ENCODE measurements around the gene SDR42E2.
"Not testable (repeated sequence)": the region's sequence is repeated elsewhere in the genome, so short reads cannot be mapped to it uniquely, and the experiment has no call there.

Gene SDR42E2

DNA sequence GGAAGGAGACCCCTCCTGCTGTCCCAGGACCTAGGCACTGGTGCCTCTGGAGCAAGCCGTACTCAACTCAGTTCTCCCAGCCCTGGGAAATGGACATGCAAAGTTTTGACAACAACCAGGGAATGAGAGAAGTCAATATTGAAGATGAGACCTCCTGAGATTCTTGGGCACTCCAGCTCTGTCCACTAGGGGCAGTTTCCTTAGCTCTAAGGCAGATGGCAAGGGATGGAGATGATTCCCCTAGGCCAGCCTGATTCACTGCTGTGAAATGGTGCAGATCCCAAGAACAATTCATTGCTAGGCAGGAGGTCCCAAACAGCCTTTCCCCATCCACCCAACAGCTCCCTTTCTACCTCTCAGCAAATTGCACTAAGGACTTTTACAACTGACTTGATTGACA, 20.5 kb upstream of the SDR42E2 start:
- DNase-seq, result no peak
- H3K4me3 Mint-ChIP-seq, result no peak overlapping the region
- no peaks in the 10 kb centered on the region for H3K4me1 Mint-ChIP-seq
- H3K27me3 Mint-ChIP-seq, result peaks cover 10% of the 10 kb centered on the region
- H3K27ac Mint-ChIP-seq, result no peak overlapping the region
- ATAC-seq, result no peak
- no peaks in the 10 kb centered on the region for H3K9me3 Mint-ChIP-seq

DNA sequence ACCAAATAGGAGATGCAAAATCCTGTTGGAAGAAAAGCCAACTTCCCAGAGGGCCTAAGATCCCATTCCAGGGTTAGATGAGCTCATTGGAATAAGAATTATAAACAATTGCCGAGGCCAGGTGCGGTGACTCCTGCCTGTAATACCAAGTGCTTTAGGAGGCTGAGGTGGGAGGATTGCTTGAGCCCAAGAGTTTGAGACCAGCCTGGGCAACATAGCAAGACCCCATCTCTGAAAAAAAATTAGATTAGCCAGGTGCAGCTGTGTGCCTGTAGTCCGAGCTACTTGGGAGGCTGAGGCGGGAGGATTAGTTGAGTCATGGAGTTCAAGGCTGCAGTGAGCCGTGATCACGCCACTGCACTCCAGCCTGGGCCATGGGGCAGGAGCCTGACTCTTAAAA, 17.8 kb upstream of the SDR42E2 start:
- DNase-seq (no peak), ATAC-seq (no peak)
- H3K4me1 Mint-ChIP-seq, result no peaks in the 10 kb centered on the region
- no peaks in the 10 kb centered on the region for H3K9me3 Mint-ChIP-seq
- H3K27me3 Mint-ChIP-seq, result peaks cover 10% of the 10 kb centered on the region
- no peak overlapping the region for H3K4me3 Mint-ChIP-seq
- H3K27ac Mint-ChIP-seq, result no peak overlapping the region

DNA sequence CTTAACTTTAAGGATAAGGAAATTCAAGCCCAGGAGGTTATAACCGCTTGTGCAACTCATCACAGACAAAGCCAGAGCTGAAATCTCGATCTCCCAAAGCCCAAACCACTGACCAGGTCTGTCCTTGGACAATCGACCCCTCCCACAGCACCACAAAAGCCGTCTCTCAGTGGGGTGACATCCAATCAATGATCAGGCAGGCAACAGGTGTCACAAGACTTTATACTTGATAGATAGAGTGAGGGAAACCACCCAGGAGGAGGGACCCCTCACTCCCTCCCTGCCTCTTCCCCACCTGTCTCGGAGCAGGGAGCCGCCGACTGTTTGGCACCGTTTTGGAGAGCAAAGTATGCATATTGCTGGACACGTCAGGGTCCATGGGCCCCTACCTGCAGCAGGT, 14.5 kb upstream of the SDR42E2 start:
- ATAC-seq, result no peak
- H3K4me3 Mint-ChIP-seq, result no peak overlapping the region
- no peaks in the 10 kb centered on the region for H3K4me1 Mint-ChIP-seq

DNA sequence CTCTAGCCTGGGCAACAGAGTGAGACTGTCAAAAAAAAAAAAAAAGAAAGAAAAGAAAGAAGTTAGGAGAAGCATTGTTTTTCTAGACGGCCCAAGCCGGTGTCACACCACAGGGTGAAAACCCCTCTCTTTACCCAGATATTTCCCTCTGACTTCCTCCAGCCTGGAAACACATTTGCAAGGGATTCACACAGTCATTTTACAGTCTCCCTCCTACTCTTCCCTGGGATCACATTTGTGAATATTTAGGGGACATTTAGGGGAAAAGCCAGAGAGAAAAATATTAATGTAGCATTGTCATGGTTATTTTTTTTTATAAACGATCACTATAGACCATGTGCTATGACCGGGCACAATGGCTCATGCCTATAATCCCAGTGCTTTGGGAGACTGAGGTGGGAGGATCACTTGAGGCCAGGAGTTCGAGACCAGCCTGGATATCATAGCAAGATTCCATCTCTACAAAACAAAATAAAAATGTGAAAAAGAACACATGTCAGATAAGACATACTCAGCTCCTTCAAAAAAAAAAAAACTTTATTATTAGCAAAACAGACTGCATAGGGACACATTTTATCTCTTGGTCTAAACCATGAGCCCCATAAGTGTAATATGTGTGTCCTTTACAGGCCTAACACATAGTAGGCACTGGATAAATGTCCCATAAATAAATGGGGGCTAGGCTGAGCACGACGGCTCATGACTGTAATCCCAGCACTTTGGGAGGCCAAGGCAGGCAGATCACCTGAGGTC, 10.9 kb upstream of the SDR42E2 start:
- DNase-seq (no peak), ATAC-seq (no peak)
- no peak overlapping the region for H3K27ac Mint-ChIP-seq
- H3K9me3 Mint-ChIP-seq, result no peaks in the 10 kb centered on the region
- H3K27me3 Mint-ChIP-seq, result no peaks in the 10 kb centered on the region
- no peaks in the 10 kb centered on the region for H3K4me1 Mint-ChIP-seq
- no peak overlapping the region for H3K4me3 Mint-ChIP-seq

More for the DNA sequence above, 14.5 kb upstream of the SDR42E2 start:
- Mint-ChIP-seq H3K27ac (no peak overlapping the region), H3K9me3 (no peaks in the 10 kb centered on the region), H3K27me3 (no peaks in the 10 kb centered on the region)
- DNase-seq, result no peak

DNA sequence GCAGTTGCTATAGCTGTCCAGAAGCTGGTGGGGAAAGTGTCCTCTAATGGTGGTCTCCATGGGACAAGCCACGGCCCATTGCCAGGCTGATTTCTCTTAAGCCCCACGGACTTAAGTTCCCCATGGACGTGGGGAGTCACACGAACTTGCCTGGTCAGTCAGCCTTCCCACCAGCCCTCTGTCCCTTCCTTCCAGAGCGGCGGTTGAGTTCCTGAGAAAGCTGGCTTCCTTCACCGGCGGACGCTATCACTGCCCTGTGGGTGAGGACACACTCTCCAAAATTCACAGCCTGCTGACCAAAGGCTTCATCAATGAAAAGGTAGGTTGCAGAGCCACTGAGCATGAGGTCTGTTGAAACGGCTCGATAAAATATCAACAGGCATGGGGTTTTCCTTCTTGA, 10.0 kb upstream of the SDR42E2 start:
- no peak for ATAC-seq
- H3K27ac Mint-ChIP-seq, result no peak overlapping the region
- no peaks in the 10 kb centered on the region for H3K27me3 Mint-ChIP-seq
- no peak overlapping the region for H3K4me3 Mint-ChIP-seq
- no peak for DNase-seq
- H3K9me3 Mint-ChIP-seq, result no peaks in the 10 kb centered on the region
- H3K4me1 Mint-ChIP-seq, result no peaks in the 10 kb centered on the region

DNA sequence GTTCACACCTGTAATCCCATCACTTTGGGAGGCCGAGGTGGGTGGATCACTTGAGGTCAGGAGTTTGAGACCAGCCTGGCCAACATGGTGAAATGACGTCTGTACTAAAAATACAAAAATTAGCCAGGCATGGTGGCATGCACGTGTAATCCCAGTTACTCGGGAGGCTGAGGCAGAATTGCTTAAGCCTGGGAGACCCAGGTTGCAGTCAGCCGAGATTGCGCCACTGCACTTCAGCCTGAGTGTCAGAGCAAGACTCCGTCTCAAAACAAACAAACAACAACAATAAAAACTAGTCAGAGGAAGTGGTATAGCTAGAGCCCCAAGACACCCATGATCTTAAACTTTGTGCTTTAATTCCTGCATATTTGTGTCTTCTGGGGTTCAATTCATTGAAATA, 9.2 kb upstream of the SDR42E2 start:
- H3K27ac Mint-ChIP-seq, H3K4me1 Mint-ChIP-seq, H3K27me3 Mint-ChIP-seq, H3K4me3 Mint-ChIP-seq, H3K9me3 Mint-ChIP-seq, DNase-seq, ATAC-seq: not testable (repeated sequence)

DNA sequence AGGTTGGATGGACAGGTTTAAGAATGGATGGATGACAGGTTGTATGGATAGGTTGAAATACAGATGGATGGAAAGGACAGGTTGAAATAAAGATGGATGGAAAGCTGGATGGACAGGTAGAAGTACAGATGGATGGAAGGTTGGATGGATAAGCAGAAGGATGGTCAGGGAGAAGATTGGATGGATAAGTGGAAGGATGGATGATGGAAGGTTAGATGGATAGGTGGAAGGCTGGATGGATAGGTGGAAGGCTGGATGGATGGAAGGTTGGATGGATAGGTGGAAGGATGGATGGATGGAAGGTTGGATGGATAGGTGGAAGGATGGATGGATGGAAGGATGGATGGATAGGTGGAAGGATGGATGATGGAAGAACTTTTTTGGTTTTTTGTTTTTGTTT, 905 bp upstream of the SDR42E2 start:
- DNase-seq (no peak), ATAC-seq (no peak)
- H3K27ac Mint-ChIP-seq, result no peak overlapping the region
- H3K4me3 Mint-ChIP-seq, result peak overlapping the region in 1 of 2 donors; percentile 0
- peaks cover 19% of the 10 kb centered on the region for H3K27me3 Mint-ChIP-seq
- peaks cover 5% of the 10 kb centered on the region for H3K4me1 Mint-ChIP-seq
- peaks cover 0 to 6% of the 10 kb centered on the region in 2 donors for H3K9me3 Mint-ChIP-seq

DNA sequence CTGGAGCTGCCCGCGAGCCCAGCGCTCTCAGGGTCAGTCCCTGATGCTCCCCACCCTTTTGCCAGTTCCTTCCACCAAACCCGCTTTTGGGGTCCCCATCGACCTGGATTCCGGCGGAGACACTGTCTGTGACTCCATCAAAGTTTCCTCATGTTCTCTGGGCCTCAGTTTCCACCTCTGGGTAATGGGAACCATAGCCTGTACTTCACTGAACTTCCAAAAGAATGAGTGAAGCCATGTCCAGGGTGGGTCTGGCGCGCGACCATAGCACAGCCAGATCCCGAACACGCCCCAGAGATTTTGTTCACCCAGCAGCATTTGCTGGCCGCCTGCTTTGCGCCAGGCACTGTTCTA, 327 bp downstream of the SDR42E2 start:
- DNase-seq (no peak), ATAC-seq (no peak)
- peaks cover 0 to 6% of the 10 kb centered on the region in 2 donors for H3K9me3 Mint-ChIP-seq
- H3K27me3 Mint-ChIP-seq, result peaks cover 19% of the 10 kb centered on the region
- no peak overlapping the region for H3K27ac Mint-ChIP-seq
- H3K4me3 Mint-ChIP-seq, result peak overlapping the region in 1 of 2 donors; percentile 50
- H3K4me1 Mint-ChIP-seq, result peaks cover 5% of the 10 kb centered on the region

DNA sequence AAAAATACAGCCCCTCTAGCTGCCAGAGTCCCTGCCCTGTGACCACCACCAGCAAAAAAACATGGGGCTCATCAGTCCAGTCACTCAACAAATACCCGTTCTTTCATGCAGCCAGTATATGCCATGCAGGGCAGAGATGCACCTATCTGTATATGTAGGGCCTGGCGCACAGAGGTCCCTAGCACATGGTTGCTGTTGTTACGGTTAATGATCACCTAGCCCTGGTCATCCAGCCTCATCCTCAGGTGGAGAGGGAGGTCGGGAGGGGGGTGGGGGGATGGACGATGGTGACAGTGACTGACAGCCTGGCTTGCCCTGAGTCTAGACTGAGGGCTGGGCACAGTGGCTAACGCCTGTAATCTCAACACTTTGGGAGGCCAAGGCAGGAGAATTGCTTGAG, 1.5 kb downstream of the SDR42E2 start:
- DNase-seq, result no peak
- H3K9me3 Mint-ChIP-seq, result peaks cover 0 to 6% of the 10 kb centered on the region in 2 donors
- peaks cover 19% of the 10 kb centered on the region for H3K27me3 Mint-ChIP-seq
- peaks cover 5% of the 10 kb centered on the region for H3K4me1 Mint-ChIP-seq
- ATAC-seq, result no peak
- H3K4me3 Mint-ChIP-seq, result no peak overlapping the region
- no peak overlapping the region for H3K27ac Mint-ChIP-seq

DNA sequence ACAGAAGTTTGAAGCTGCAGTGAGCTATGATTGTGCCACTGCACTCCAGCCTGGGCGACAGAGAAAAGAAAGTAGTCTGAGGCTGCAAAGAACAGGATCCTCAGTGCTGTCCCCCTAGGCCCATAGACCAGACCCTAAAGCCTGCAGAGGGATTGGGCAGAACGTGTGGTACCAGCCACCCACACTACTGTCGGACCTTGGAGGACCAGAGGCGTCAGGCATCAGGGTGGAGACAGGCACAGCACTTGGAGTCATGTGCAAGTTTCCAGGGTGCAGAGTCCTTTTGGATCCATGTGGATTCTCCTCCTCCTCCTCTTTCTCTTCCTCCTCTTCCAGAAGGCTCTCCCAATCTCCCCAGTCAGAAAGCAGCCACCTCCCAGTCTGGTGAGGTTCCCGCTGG, 2.2 kb downstream of the SDR42E2 start:
- Mint-ChIP-seq H3K27ac (no peak overlapping the region), H3K9me3 (peaks cover 0 to 6% of the 10 kb centered on the region in 2 donors), H3K27me3 (peaks cover 19% of the 10 kb centered on the region), H3K4me1 (peaks cover 5% of the 10 kb centered on the region), H3K4me3 (no peak overlapping the region)
- DNase-seq, result no peak
- ATAC-seq, result no peak

DNA sequence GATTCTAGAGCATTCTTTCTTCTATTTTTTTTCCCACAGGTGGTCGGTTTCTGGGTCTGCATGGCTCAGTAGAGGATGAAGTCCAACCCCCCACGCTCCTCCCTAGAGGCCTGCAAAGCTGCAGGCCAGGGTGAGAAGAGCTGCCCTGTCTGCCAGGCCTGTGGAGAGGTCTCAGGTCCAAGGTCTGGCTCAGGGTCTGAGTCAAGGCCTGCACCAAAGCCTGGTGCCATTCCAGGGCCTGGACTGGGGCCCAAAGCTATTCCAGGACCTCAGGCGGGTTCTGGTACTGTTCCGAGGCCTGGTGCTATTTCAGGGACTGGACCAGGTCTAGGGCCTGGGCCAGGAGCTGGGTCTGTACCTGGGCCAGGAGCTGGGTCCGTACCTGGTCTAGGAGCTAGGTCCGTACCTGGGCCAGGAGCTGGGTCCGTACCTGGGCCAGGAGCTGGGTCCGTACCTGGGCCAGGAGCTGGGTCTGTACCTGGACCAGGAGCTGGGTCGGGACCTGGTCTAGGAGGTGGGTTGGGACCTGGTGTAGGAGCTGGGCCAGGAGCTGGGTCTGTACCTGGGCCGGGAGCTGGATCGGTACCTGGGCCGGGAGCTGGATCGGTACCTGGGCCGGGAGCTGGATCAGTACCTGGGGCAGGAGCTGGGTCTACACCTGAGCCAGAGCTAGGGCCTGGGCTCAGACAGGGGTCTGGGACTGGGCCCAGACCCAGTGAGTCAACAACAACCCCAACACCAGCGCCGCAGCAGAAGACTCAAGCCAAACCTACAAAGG, 3.4 kb downstream of the SDR42E2 start:
- no peak overlapping the region for H3K27ac Mint-ChIP-seq
- H3K9me3 Mint-ChIP-seq, result peaks cover 0 to 6% of the 10 kb centered on the region in 2 donors
- peaks cover 14% of the 10 kb centered on the region for H3K27me3 Mint-ChIP-seq
- ATAC-seq, result no peak
- H3K4me3 Mint-ChIP-seq, result no peak overlapping the region
- H3K4me1 Mint-ChIP-seq, result peaks cover 5% of the 10 kb centered on the region
- DNase-seq, result no peak

DNA sequence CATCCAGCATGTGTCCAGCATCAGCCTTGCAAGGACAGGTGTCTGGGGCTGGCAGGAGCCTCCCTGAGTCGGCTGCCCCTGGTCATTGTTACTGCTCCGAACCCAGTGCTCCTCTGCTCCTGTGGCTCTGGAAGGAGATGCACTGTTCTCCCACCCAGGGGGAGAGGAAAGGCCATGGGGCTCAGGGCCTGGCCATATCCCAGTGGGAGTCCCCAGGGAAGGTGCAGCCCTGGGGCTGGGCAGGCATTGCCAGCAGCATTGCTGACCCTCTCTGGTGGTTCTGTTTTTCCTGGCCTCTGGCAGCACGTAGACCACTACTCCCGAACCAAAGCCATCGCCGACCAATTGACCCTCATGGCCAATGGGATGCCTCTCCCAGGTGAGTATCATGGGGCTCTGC, 9.6 kb downstream of the SDR42E2 start:
- DNase-seq (no peak), ATAC-seq (no peak)
- Mint-ChIP-seq H3K27me3 (no peaks in the 10 kb centered on the region), H3K9me3 (no peaks in the 10 kb centered on the region), H3K4me1 (no peaks in the 10 kb centered on the region), H3K4me3 (no peak overlapping the region), H3K27ac (no peak overlapping the region)

DNA sequence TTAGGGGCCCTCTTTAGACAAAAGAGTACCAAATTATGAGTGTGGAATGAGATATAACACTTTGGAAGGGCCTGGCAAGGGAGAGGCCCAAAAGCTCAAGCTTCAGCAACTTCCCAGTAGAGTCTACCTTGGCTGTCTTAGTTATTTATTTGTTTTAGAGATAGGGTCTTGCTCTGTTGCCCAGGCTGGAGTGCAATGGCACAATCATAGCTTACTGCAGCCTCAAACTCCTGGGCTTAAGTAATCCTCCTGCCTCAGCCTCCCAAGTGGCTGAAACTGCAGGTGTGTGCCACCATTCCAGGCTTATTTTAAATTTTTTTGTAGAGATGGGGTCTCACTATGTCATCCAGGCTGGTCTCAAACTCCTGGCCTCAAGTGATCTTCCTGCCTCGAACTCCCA, 10.3 kb downstream of the SDR42E2 start:
- ATAC-seq, H3K4me1 Mint-ChIP-seq, H3K27ac Mint-ChIP-seq, H3K27me3 Mint-ChIP-seq, H3K4me3 Mint-ChIP-seq, H3K9me3 Mint-ChIP-seq, DNase-seq: not testable (repeated sequence)

DNA sequence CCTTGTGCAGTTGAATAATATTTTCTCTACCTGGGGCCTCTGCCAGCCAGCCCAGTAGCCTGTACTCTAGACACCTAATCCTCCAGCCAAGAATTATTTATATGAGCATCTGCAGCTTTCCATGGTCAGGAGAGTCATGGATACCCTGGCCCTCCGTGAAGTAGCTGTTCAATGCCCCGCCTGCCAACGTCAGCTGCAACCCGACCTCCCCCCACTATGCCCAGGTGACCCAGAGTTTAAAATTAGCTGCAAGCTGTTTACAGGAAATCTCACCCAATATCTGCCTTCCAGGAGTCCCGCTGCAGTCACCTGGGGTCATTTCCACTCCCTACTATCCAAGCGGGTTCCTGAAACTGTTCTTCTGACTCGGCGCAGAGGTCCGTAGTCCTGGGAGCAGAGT, 12.3 kb downstream of the SDR42E2 start:
- Mint-ChIP-seq H3K27me3 (no peaks in the 10 kb centered on the region), H3K4me3 (no peak overlapping the region)
- no peak for ATAC-seq

DNA sequence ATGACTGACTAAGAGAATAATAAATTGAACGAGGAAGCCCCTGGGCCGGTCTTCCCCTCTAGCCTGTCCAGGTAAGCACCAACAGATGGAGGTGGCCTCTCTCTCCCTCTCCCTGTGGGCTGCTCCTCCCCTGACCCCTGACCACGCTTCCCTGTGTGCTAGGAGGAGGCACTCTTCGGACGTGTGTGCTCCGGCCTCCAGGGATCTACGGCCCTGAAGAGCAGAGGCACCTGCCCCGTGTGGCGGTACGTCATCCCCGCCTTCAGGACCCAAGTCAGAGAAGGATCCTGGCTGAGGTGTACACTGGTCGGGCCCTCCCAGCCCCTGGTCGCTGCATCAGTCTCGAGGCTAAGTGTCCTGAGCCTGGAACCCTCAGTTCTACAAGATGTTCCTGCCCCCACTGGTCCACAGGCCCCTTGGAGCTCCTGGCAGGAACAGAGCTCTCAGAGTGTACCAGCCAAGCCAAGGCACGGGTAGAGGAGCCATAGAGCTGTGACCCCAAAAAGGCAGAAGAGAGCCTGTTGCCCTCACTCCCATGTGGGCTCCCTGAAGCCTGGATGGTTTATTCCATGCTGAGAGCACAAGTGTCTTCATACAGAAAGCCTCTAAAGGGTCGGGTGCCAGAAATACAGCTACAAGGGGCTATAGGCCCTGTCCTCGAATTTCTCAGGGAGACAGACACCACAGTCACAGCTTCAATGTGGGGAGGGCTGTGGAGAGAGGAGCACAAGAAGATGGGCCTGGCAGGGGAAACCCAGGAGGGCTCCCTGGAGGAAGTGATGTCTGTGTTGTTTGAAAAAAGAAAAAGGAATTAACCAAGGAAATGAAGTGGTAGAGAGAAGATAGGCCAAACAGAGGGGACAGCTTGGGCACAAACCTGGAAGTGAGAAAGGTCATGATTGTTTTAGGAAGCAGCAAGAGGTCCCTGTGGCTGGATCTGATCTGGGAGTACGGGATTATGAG, 15.9 kb downstream of the SDR42E2 start:
- Mint-ChIP-seq H3K9me3 (no peaks in the 10 kb centered on the region), H3K4me1 (no peaks in the 10 kb centered on the region), H3K4me3 (no peak overlapping the region), H3K27ac (peak overlapping the region in 1 of 2 donors; percentile 45), H3K27me3 (no peaks in the 10 kb centered on the region)
- ATAC-seq (no peak), DNase-seq (no peak)

More for the DNA sequence above, 12.3 kb downstream of the SDR42E2 start:
- no peak overlapping the region for H3K27ac Mint-ChIP-seq
- no peaks in the 10 kb centered on the region for H3K4me1 Mint-ChIP-seq
- DNase-seq, result no peak
- no peaks in the 10 kb centered on the region for H3K9me3 Mint-ChIP-seq
